ENCODE data around the gene IRX5. TPM values are rescaled to one million over a fixed set of nuclear protein-coding genes. Genes with fewer than 3 reads are reported as not detected.

IRX5 gene
- total RNA-seq, 1 donor from 2014 or later = 7.5 TPM

DNA sequence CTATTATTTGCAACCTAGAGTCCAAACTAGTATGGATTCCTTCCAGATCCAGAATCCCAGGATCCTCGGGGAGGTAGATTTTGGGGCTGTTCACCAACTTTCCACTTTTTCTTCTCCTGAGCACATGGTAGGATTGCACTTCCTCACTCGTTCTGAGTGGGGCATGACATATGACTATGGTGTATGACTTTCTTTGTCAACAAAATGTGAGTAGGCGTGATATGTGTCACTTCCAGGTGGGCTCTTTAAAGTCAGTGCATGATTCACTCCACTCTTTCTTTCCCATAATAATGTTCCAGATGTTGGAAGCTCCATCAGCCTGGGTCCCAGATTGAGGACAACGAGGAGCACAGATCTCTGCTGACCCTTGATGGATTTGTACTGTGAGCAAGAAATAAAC lies 21.5 kb downstream of the IRX5 start:
- no peak for ATAC-seq

GRCh38 chr16:54953461-54953860 lies 22.8 kb downstream of the IRX5 start:
- ATAC-seq = no peak

DNA sequence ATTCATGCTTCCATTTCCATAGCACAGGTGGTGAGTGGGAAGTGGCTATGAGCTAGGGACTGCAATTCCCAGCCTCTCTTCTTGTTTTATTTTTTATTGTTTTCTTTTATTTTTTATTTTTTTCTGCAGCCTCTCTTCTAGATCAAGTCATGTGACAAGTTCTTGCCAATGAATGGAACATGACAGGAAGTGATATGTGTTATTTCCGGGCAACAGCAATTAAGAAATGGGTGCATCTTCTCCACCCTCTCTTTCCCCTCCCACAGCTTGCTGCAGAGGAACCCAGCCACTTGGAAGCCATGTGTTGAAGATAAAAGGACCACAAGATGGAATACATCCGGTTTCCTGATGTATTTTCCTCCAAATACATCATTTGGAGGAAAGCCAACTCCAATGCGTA lies 23.6 kb downstream of the IRX5 start:
- no peak for ATAC-seq

- ATAC-seq = no peak
These were observed 25.1 kb downstream of the IRX5 start for GRCh38 chr16:54955757-54956156.

DNA sequence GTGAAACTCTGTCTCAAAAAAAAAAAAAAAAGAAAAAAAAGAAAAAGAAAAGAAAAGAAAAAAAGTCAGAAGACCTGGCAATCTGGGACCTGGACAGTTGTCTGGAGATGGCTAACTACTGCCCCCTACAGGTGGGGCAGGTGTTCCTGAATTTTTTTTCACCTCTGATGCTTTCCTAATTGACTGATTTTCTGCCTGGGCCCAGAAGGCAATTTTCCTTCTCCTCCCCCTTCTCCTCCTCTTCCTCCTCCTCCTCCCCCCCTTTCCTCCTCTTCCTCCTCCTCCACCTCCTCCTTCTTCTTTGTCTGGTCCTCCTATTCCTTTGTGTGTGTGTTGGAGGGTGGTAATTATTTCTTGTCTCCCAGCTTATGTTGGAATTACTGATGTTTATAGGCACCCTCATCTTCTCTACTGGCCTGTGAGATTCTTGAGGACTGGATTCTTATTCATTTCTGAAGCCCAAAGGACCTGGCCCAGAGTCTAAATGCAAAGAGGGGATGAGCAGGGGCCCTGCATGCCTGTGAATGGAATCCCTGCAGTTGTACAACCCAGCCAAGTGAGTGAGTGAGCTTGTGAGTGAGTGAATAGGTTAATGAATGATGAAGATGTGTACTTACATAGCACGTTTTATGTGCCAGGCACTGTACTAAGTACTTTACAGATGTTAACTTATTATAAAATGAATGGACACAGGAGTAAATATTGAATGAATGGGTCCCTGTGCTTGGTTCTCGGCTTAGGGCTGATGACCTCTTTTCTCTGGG lies 26.9 kb downstream of the IRX5 start:
- peak; percentile 64 for ATAC-seq

- ATAC-seq = no peak
These were observed 31.4 kb downstream of the IRX5 start for GRCh38 chr16:54962045-54962444.

GRCh38 chr16:54964239-54964638 lies 33.6 kb downstream of the IRX5 start:
- ATAC-seq = no peak

- no peak for ATAC-seq
These were observed 34.8 kb downstream of the IRX5 start for GRCh38 chr16:54965464-54965863.

DNA sequence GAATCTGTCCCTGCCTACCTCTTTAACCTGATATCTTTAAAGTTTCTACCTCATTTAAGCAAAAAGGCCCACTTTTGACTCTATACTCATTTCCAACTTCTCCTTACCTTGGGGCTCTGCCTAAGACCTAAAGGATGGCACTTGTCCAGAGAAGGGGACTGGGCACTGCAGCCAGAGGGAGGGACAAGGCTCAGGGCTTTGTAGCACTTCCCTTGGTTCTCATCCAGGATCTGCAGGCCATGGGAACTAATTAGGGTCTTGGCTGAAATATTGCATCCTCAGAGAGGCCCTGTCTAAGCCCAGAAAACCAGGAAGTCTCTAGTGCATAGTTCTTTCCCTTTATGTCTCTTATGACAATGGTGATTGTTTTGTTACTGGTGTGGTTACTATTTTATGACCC lies 37.3 kb downstream of the IRX5 start:
- ATAC-seq = no peak

DNA sequence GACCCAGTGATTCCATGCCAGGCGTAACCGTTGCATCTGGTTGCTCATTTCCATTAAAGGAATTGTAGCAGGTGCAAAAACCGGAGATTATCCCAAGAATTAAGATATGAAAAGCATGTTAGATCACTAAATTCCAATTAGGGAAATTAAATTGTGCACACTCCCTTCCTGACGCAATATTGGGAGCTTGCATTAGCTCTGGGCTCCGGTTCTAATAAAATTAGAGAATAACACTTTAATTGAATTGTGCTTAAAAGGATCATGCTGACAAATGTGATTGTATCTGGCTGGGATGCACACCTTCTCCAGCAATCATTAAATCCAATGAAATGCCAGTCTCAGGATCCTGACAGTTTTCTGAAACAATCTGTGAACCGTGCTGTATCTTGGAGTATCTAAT lies 38.1 kb downstream of the IRX5 start:
- ATAC-seq = no peak

GRCh38 chr16:54970016-54970415 lies 39.4 kb downstream of the IRX5 start:
- no peak for ATAC-seq

DNA sequence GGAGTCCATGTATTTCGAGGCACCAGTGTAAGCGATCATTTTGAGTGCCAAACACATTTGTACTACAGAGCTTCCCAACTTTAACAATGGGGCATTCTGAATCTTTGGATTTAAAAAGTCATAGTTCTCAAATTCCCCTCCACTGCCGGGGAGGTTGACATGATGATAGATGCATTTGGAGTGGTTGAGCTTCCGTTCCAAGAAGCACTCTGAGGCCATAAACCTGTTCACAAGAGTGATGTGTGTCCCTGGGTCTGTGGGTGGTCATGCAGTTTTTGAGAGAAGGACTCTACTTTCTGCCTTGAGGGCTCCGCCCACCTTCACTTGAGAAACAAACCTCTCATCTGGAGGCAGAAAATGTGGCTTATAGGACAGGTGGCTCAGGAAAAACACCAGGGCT lies 43.7 kb downstream of the IRX5 start:
- ATAC-seq = no peak

- no peak for ATAC-seq
These were observed 46.1 kb downstream of the IRX5 start for GRCh38 chr16:54976651-54977200.

DNA sequence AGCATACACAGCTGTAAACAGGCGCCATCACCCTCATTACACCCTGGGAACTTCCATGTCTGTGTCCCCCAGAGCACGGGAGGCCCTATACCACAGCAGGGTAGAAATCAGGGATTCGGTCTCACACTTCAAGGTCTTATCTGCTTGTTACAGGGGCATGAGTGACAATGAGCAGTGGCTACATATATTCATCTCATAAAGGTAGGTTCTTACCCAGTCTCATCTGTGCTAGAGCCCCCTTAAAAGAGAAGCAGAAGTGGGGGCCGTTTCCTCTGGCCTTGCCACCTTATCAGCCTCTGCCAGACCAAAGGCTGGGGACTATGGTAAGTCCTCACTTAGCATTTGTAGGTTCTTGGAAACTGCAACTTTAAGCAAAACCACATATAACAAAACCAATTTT lies 46.5 kb downstream of the IRX5 start:
- no peak for ATAC-seq

GRCh38 chr16:54980821-54981220 lies 50.2 kb downstream of the IRX5 start:
- ATAC-seq = no peak
